ENCODE results near the gene SNORC. TPM values are rescaled to one million over a fixed set of nuclear protein-coding genes. Genes with fewer than 3 reads are reported as not detected.
"Not testable (repeated sequence)": the region's sequence is repeated elsewhere in the genome, so short reads cannot be mapped to it uniquely, and the experiment has no call there.

The SNORC gene
- total and polyA plus RNA-seq, 2 donors (not counting 1 experiment from before 2014, with no cell fraction given), result 0.91 to 0.94 TPM

DNA sequence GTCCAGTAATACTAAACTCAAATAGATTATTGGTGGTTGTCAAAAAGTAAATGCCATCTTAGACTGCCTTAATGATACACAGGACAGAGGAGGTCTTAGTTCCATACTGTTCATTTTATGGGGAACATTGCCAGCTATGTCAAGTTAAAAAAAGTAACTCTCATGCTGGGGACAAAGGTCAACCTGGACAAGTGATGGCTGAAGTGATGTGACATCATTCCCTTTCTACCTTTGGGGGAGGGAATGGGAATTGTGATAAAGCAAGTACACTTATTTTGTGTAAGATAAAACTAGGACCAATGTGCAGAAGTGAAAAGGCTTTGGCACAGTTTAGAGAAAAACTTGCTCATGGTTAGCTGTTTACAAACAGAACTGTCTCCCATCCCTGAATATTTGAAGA lies 24.0 kb upstream of the SNORC start:
- CTCF ChIA-PET, result no interaction called here
- Histone ChIP-seq H3K4me1 (ENCODE audit: control insufficient read depth in 2 of 2, insufficient read depth in 2 of 2, low read length in 2 of 2) (no peaks in the 10 kb centered on the region), H3K9me3 (ENCODE audit: control extremely low read depth in 1 of 3, control insufficient read depth in 2 of 3, insufficient read depth in 1 of 3, low read length in 2 of 3) (no peaks in the 10 kb centered on the region), H3K36me3 (replicated peaks in 1 of 2; ENCODE audit: control extremely low read depth in 1 of 2, control insufficient read depth in 1 of 2, extremely low read depth in 1 of 2, insufficient read depth in 2 of 2, low read length in 1 of 2) (peaks cover 22 to 78% of the 10 kb centered on the region in 2 experiments), H3K27me3 (replicated peaks in 1 of 4; ENCODE audit: control extremely low read depth in 1 of 4, control insufficient read depth in 3 of 4, insufficient read depth in 4 of 4, low read length in 3 of 4) (no peaks in the 10 kb centered on the region), H3K4me3 (ENCODE audit: control extremely low read depth in 1 of 5, extremely low read depth in 1 of 5, insufficient read depth in 1 of 5, low read depth in 2 of 5, low read length in 4 of 5) (no peak overlapping the region), H3K27ac (ENCODE audit: low read length in 2 of 2) (no peak overlapping the region), H3K79me2 (ENCODE audit: control insufficient read depth, insufficient read depth, low read length) (no peaks in the 10 kb centered on the region), H3K4me2 (replicated peaks; ENCODE audit: low read depth, low read length, poor library complexity, severe bottlenecking) (no peak overlapping the region), H4K20me1 (ENCODE audit: control insufficient read depth, insufficient read depth, low read length, poor library complexity, severe bottlenecking) (no peaks in the 10 kb centered on the region), H2AFZ (ENCODE audit: insufficient read depth, low read depth, low read length, poor library complexity, severe bottlenecking) (no peak overlapping the region), H3K9ac (ENCODE audit: low read length) (no peak overlapping the region)
- no peak for ATAC-seq (ENCODE audit: low read depth)
- no peak for DNase-seq
- Mint-ChIP-seq H3K27ac (no peak overlapping the region), H3K9me3 (ENCODE audit: insufficient read depth) (no peaks in the 10 kb centered on the region), H3K4me1 (no peaks in the 10 kb centered on the region), H3K4me3 (no peak overlapping the region), H3K27me3 (no peaks in the 10 kb centered on the region)
- POLR2A ChIA-PET, result no interaction called here
- TF ChIP-seq EZH2 (IDR thresholded peaks at IDR 0.05; ENCODE audit: borderline replicate concordance, insufficient read depth, low read depth, low read length, poor library complexity, severe bottlenecking), result no peak
- TF ChIP-seq, protein P1, sequence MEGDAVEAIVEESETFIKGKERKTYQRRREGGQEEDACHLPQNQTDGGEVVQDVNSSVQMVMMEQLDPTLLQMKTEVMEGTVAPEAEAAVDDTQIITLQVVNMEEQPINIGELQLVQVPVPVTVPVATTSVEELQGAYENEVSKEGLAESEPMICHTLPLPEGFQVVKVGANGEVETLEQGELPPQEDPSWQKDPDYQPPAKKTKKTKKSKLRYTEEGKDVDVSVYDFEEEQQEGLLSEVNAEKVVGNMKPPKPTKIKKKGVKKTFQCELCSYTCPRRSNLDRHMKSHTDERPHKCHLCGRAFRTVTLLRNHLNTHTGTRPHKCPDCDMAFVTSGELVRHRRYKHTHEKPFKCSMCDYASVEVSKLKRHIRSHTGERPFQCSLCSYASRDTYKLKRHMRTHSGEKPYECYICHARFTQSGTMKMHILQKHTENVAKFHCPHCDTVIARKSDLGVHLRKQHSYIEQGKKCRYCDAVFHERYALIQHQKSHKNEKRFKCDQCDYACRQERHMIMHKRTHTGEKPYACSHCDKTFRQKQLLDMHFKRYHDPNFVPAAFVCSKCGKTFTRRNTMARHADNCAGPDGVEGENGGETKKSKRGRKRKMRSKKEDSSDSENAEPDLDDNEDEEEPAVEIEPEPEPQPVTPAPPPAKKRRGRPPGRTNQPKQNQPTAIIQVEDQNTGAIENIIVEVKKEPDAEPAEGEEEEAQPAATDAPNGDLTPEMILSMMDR (IDR thresholded peaks at IDR 0.05), result no peak
- intact Hi-C loops (cut with micrococcal nuclease), result no loop called here

- no peak overlapping the region for H3K9ac ChIP-seq (ENCODE audit: low read length)
- WGBS (ENCODE audit: insufficient coverage), result no CpG with 5 or more reads among the region's 3 CpGs
- intact Hi-C loops (cut with micrococcal nuclease), result loop anchor here (5.0 to 10.0 kb wide), 2 partner anchors 202 to 535 kb away; no protein-coding TSS in a partner anchor
- DNase-seq, result no peak
- H3K4me3 ChIP-seq (ENCODE audit: control extremely low read depth in 1 of 5, extremely low read depth in 1 of 5, insufficient read depth in 1 of 5, low read depth in 2 of 5, low read length in 4 of 5), result no peak overlapping the region
- no peaks in the 10 kb centered on the region for H3K27me3 ChIP-seq (replicated peaks in 1 of 4; ENCODE audit: control extremely low read depth in 1 of 4, control insufficient read depth in 3 of 4, insufficient read depth in 4 of 4, low read length in 3 of 4)
- H3K9me3 ChIP-seq (ENCODE audit: control extremely low read depth in 1 of 3, control insufficient read depth in 2 of 3, insufficient read depth in 1 of 3, low read length in 2 of 3), result no peaks in the 10 kb centered on the region
- peaks cover 17 to 62% of the 10 kb centered on the region in 2 experiments for H3K36me3 ChIP-seq (replicated peaks in 1 of 2; ENCODE audit: control extremely low read depth in 1 of 2, control insufficient read depth in 1 of 2, extremely low read depth in 1 of 2, insufficient read depth in 2 of 2, low read length in 1 of 2)
- TF ChIP-seq EZH2 (IDR thresholded peaks at IDR 0.05; ENCODE audit: borderline replicate concordance, insufficient read depth, low read depth, low read length, poor library complexity, severe bottlenecking), result no peak
- TF ChIP-seq, protein P1 (IDR thresholded peaks at IDR 0.05), result no peak
- ChIA-PET POLR2A (no interaction called here), CTCF (interaction anchor here (1.4 to 1.6 kb wide), 2 partner anchors 179 to 401 kb away, joined by 4 read pairs; no protein-coding TSS in a partner anchor)
- Mint-ChIP-seq H3K27ac (no peak overlapping the region), H3K4me3 (no peak overlapping the region), H3K9me3 (ENCODE audit: insufficient read depth) (no peaks in the 10 kb centered on the region), H3K27me3 (no peaks in the 10 kb centered on the region), H3K4me1 (no peaks in the 10 kb centered on the region)
- H3K4me1 ChIP-seq (ENCODE audit: control insufficient read depth in 2 of 2, insufficient read depth in 2 of 2, low read length in 2 of 2), result no peaks in the 10 kb centered on the region
- no peaks in the 10 kb centered on the region for H4K20me1 ChIP-seq (ENCODE audit: control insufficient read depth, insufficient read depth, low read length, poor library complexity, severe bottlenecking)
- no peaks in the 10 kb centered on the region for H3K79me2 ChIP-seq (ENCODE audit: control insufficient read depth, insufficient read depth, low read length)
- no peak overlapping the region for H3K4me2 ChIP-seq (replicated peaks; ENCODE audit: low read depth, low read length, poor library complexity, severe bottlenecking)
- no peak overlapping the region for H2AFZ ChIP-seq (ENCODE audit: insufficient read depth, low read depth, low read length, poor library complexity, severe bottlenecking)
- no peak for ATAC-seq (ENCODE audit: low read depth)
- no peak overlapping the region for H3K27ac ChIP-seq (ENCODE audit: low read length in 2 of 2)
Measured at GRCh38 chr2:232850039-232850438, 20.0 kb upstream of the SNORC start.

- H3K9me3 ChIP-seq (ENCODE audit: control extremely low read depth in 1 of 3, control insufficient read depth in 2 of 3, insufficient read depth in 1 of 3, low read length in 2 of 3); DNase-seq; H4K20me1 ChIP-seq (ENCODE audit: control insufficient read depth, insufficient read depth, low read length, poor library complexity, severe bottlenecking); H3K9me3 Mint-ChIP-seq (ENCODE audit: insufficient read depth); POLR2A ChIA-PET; H3K4me1 Mint-ChIP-seq; H3K4me2 ChIP-seq (replicated peaks; ENCODE audit: low read depth, low read length, poor library complexity, severe bottlenecking); H3K27me3 Mint-ChIP-seq; H3K9ac ChIP-seq (ENCODE audit: low read length); ATAC-seq (ENCODE audit: low read depth); H3K4me3 ChIP-seq (ENCODE audit: control extremely low read depth in 1 of 5, extremely low read depth in 1 of 5, insufficient read depth in 1 of 5, low read depth in 2 of 5, low read length in 4 of 5); H3K4me1 ChIP-seq (ENCODE audit: control insufficient read depth in 2 of 2, insufficient read depth in 2 of 2, low read length in 2 of 2); H3K27me3 ChIP-seq (replicated peaks in 1 of 4; ENCODE audit: control extremely low read depth in 1 of 4, control insufficient read depth in 3 of 4, insufficient read depth in 4 of 4, low read length in 3 of 4); H2AFZ ChIP-seq (ENCODE audit: insufficient read depth, low read depth, low read length, poor library complexity, severe bottlenecking); H3K79me2 ChIP-seq (ENCODE audit: control insufficient read depth, insufficient read depth, low read length); H3K4me3 Mint-ChIP-seq; H3K27ac ChIP-seq (ENCODE audit: low read length in 2 of 2); H3K27ac Mint-ChIP-seq: not testable (repeated sequence)
- CTCF ChIA-PET, result interaction anchor here (1.0 to 5.1 kb wide), 9 partner anchors 179 to 532 kb away, joined by 3 to 39 read pairs (median 5); partner anchors contain the start of genes ATG16L1, INPP5D and NEU2
- H3K36me3 ChIP-seq (replicated peaks in 1 of 2; ENCODE audit: control extremely low read depth in 1 of 2, control insufficient read depth in 1 of 2, extremely low read depth in 1 of 2, insufficient read depth in 2 of 2, low read length in 1 of 2), result peaks cover 5 to 61% of the 10 kb centered on the region in 2 experiments
- WGBS (ENCODE audit: insufficient coverage), result 99% methylated on average over 7 of the region's 11 CpGs
- intact Hi-C loops (cut with micrococcal nuclease), result loop anchor here (5.0 to 10.0 kb wide), 2 partner anchors 200 to 533 kb away; no protein-coding TSS in a partner anchor
Measured at GRCh38 chr2:232852081-232852480, 18.0 kb upstream of the SNORC start.
